Keratinocyte (primary cell): ENCODE measurements around the gene KDM4F. TPM values are rescaled to one million over a fixed set of nuclear protein-coding genes. Genes with fewer than 3 reads are reported as not detected.

ENCODE experiments used
- DNase-seq: peaks from one replicate; pipeline ENCODE4 v3.0.0-alpha.2; 2011; ENCODE audit warnings: low read depth, missing footprints, low spot score
- FAIRE-seq: peaks from 2 replicates; lab custom pipeline; 2011; peaks lifted over from hg19 to GRCh38; lab: Jason Lieb, UNC
- H2AFZ ChIP-seq: 2 replicates; pipeline ENCODE4 v1.6.0; 2012; ENCODE audit warnings: low read length, control low read depth, inconsistent platforms; ENCODE audit not compliant: control insufficient read depth
- H3K27ac ChIP-seq: 2 replicates; pipeline ENCODE4 v1.5.1; 2011; ENCODE audit warnings: low read length; ENCODE audit not compliant: control insufficient read depth, insufficient read depth
- H3K27me3 ChIP-seq: 3 replicates; pipeline ENCODE4 v1.6.0; 2011; ENCODE audit warnings: low read length; ENCODE audit not compliant: control insufficient read depth, insufficient read depth; ENCODE audit errors: extremely low read depth
- H3K36me3 ChIP-seq, 2 experiments: 2 replicates in 1 of 2; 3 replicates in 1 of 2; pipeline ENCODE4 v1.5.1; 2011; ENCODE audit warnings: low read length in 2 of 2, mild to moderate bottlenecking in 1 of 2; ENCODE audit not compliant: control insufficient read depth in 2 of 2, insufficient read depth in 2 of 2; ENCODE audit errors: extremely low read depth in 1 of 2
- H3K4me1 ChIP-seq: 3 replicates; pipeline ENCODE4 v1.5.1; 2011; ENCODE audit warnings: low read length; ENCODE audit not compliant: control insufficient read depth, insufficient read depth; ENCODE audit errors: extremely low read depth
- H3K4me2 ChIP-seq: 3 replicates; pipeline ENCODE4 v1.6.0; 2011; ENCODE audit warnings: low read depth, low read length; ENCODE audit not compliant: control insufficient read depth, insufficient read depth; ENCODE audit errors: extremely low read depth
- H3K4me3 ChIP-seq, 3 experiments: fragments of 200-600 bp in 1 of 3; sonication (generic) in 1 of 3; 2 replicates in 2 of 3; 3 replicates in 1 of 3; pipeline ENCODE4 v1.5.1; 2011 to 2016; ENCODE audit warnings: low read length in 3 of 3, mild to moderate bottlenecking in 3 of 3, control low read depth in 2 of 3, inconsistent platforms in 1 of 3, low read depth in 1 of 3, mixed read lengths in 1 of 3, mixed run types in 1 of 3, moderate library complexity in 1 of 3; ENCODE audit not compliant: control insufficient read depth in 2 of 3, insufficient read depth in 2 of 3; ENCODE audit errors: extremely low read depth in 1 of 3
- H3K79me2 ChIP-seq: 2 replicates; pipeline ENCODE4 v1.6.0; 2012; ENCODE audit warnings: low read length; ENCODE audit not compliant: control insufficient read depth, insufficient read depth
- H3K9ac ChIP-seq: 3 replicates; pipeline ENCODE4 v1.6.0; 2011; ENCODE audit warnings: low read length; ENCODE audit not compliant: control insufficient read depth, insufficient read depth; ENCODE audit errors: extremely low read depth
- H3K9me1 ChIP-seq: 3 replicates; pipeline ENCODE4 v1.6.0; 2011; ENCODE audit warnings: low read length; ENCODE audit not compliant: control insufficient read depth, insufficient read depth; ENCODE audit errors: extremely low read depth
- H3K9me3 ChIP-seq: 2 replicates; pipeline ENCODE4 v1.5.1; 2012; ENCODE audit warnings: low read depth, low read length; ENCODE audit not compliant: control insufficient read depth
- H4K20me1 ChIP-seq: 3 replicates; pipeline ENCODE4 v1.6.0; 2011; ENCODE audit warnings: low read length; ENCODE audit not compliant: control insufficient read depth, insufficient read depth; ENCODE audit errors: extremely low read depth
- CTCF ChIP-seq, 3 experiments: IDR thresholded peaks in 1 of 3; conservative IDR thresholded peaks in 1 of 3; optimal IDR thresholded peaks in 1 of 3; 2 replicates in 2 of 3; 3 replicates in 1 of 3; pipeline versions ENCODE3 to v1.5.1; 2011; ENCODE audit warnings: low read length in 3 of 3, mild to moderate bottlenecking in 3 of 3, moderate library complexity in 2 of 3, control low read depth in 1 of 3, inconsistent platforms in 1 of 3; ENCODE audit not compliant: insufficient read depth in 2 of 3; ENCODE audit errors: extremely low read depth in 1 of 3
- EZH2 ChIP-seq: IDR thresholded peaks from one replicate; pipeline ENCODE4 v1.6.1; 2012; ENCODE audit warnings: inconsistent platforms, mild to moderate bottlenecking, low read length, moderate library complexity
- dilution Hi-C: fragments of 300-500 bp; cut with MboI; formaldehyde crosslinking; loops from one replicate; pipeline ENCODE4 v1.7.0; 2020; ENCODE audit warnings: low sequenced_read_pairs; ENCODE audit not compliant: extremely low pct_ligation_motif_present
- polyA plus RNA-seq, 5 experiments: library from polyadenylated mRNA; depleted of rRNA in 3 of 5; stranded (reverse) in 3 of 5; stranded (forward) in 1 of 5; unstranded in 1 of 5; fragments of >200 nt; gene quantifications; 1 replicate in 1 of 5; 2 replicates in 3 of 5; 3 replicates in 1 of 5; pipeline versions ENCODE4 v1.2.1 to v1.2.3, GENCODE V29; 2011 to 2012; ENCODE audit warnings: missing spikeins in 2 of 5, low read depth in 1 of 5, low replicate concordance in 1 of 5

KDM4F gene
- polyA plus RNA-seq, 1 donor (not counting 4 experiments of a cell fraction or from before 2014, with no cell fraction given), result not detected

- Histone ChIP-seq H3K27ac (no peak overlapping the region), H3K4me3 (no peak overlapping the region), H2AFZ (no peak overlapping the region), H3K4me2 (no peak overlapping the region), H3K9me1 (no peaks in the 10 kb centered on the region), H3K9me3 (no peaks in the 10 kb centered on the region), H3K36me3 (peaks cover 0 to 1% of the 10 kb centered on the region in 2 experiments), H3K27me3 (no peaks in the 10 kb centered on the region), H3K79me2 (peaks cover 12% of the 10 kb centered on the region), H3K4me1 (peaks cover 23% of the 10 kb centered on the region), H3K9ac (no peak overlapping the region), H4K20me1 (no peaks in the 10 kb centered on the region)
- TF ChIP-seq EZH2 (no peak), CTCF (optimal IDR thresholded peaks at IDR 0.05 in 1 of 3, IDR thresholded peaks at IDR 0.05 in 1 of 3, conservative IDR thresholded peaks at IDR 0.05 in 1 of 3; ENCODE audit: extremely low read depth in 1 of 3, insufficient read depth in 2 of 3, low read length in 3 of 3) (no peak)
- FAIRE-seq, result no peak
- no peak for DNase-seq
- dilution Hi-C loops, result no loop called here
These were observed 42.5 kb downstream of the KDM4F start for GRCh38 chr11:95091663-95092180.

GRCh38 chr11:95092549-95093324, 43.5 kb downstream of the KDM4F start:
- Histone ChIP-seq H3K27me3 (no peaks in the 10 kb centered on the region), H3K4me2 (no peak overlapping the region), H3K79me2 (peaks cover 12% of the 10 kb centered on the region), H4K20me1 (no peaks in the 10 kb centered on the region), H3K9ac (no peak overlapping the region), H3K36me3 (peaks cover 0 to 1% of the 10 kb centered on the region in 2 experiments), H3K9me3 (no peaks in the 10 kb centered on the region), H3K27ac (no peak overlapping the region), H3K9me1 (no peaks in the 10 kb centered on the region), H2AFZ (no peak overlapping the region), H3K4me1 (peaks cover 23% of the 10 kb centered on the region), H3K4me3 (no peak overlapping the region)
- DNase-seq (no peak), FAIRE-seq (peak; percentile 41)
- TF ChIP-seq EZH2, result no peak
- peak; percentile 32 to 64 (median 60) for TF ChIP-seq CTCF (optimal IDR thresholded peaks at IDR 0.05 in 1 of 3, IDR thresholded peaks at IDR 0.05 in 1 of 3, conservative IDR thresholded peaks at IDR 0.05 in 1 of 3; ENCODE audit: extremely low read depth in 1 of 3, insufficient read depth in 2 of 3, low read length in 3 of 3)
- dilution Hi-C loops, result no loop called here
